Measurements from ENCODE around the gene MACROD2.

DNA sequence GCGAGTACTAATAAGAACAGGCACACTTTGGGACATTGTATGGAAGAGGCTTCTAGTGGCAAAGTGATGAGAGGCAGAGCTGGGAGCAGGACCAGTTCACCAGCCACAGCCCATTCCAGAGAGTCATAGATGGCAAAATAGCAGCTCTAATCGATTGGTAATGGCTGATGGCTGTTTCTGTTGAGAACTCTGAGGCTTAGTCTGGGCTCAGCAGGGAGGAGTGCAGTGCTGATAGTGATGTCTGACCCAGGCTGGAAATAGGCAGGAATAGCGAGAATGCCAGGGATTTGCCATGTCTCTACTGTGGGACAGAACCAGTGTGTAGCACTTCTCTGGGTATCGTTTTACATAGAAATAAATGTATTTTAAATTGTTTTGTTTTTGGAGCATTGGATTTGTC is 962.1 kb downstream of the MACROD2 start:
- TF ChIP-seq EP300 (IDR thresholded peaks at IDR 0.05): no peak
- TF ChIP-seq, protein P1, sequence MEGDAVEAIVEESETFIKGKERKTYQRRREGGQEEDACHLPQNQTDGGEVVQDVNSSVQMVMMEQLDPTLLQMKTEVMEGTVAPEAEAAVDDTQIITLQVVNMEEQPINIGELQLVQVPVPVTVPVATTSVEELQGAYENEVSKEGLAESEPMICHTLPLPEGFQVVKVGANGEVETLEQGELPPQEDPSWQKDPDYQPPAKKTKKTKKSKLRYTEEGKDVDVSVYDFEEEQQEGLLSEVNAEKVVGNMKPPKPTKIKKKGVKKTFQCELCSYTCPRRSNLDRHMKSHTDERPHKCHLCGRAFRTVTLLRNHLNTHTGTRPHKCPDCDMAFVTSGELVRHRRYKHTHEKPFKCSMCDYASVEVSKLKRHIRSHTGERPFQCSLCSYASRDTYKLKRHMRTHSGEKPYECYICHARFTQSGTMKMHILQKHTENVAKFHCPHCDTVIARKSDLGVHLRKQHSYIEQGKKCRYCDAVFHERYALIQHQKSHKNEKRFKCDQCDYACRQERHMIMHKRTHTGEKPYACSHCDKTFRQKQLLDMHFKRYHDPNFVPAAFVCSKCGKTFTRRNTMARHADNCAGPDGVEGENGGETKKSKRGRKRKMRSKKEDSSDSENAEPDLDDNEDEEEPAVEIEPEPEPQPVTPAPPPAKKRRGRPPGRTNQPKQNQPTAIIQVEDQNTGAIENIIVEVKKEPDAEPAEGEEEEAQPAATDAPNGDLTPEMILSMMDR (IDR thresholded peaks at IDR 0.05): no peak
- no peak for TF ChIP-seq POLR2A (IDR thresholded peaks at IDR 0.05)

All from tibial nerve (tissue), 4 donors.